PC-9 (cell line): ENCODE data around the gene FOXD2.

Source experiments
- CTCF ChIP-seq: fragments of 200-600 bp; sonication (generic); conservative IDR thresholded peaks from 2 replicates; pipeline ENCODE4 v1.6.1; 2017; ENCODE audit warnings: mixed run types, antibody characterized with exemption, mild to moderate bottlenecking, moderate library complexity
- EZH2 ChIP-seq: fragments of 200-600 bp; sonication (generic); IDR thresholded peaks from 2 replicates; pipeline ENCODE4 v1.8.0; 2017; ENCODE audit warnings: antibody characterized with exemption, low read depth

- TF ChIP-seq CTCF (no peak), EZH2 (no peak)
These were observed 4.8 kb upstream of the FOXD2 start for GRCh38 chr1:47433037-47433421.
